NCI-H2107 treated with DMSO at 0.1 percent for 48 hours (cell line): ENCODE data around the gene SAMD13.

Experiments
- DNase-seq: peaks from one replicate; lab custom pipeline; 2025; ENCODE audit not compliant: unreplicated experiment; lab: John Stamatoyannopoulos, UW

Gene SAMD13

GRCh38 chr1:84339503-84339902 lies 38.0 kb downstream of the SAMD13 start:
- DNase-seq: no peak

- no peak for DNase-seq
These were observed 42.8 kb downstream of the SAMD13 start for GRCh38 chr1:84344286-84344685.

GRCh38 chr1:84345220-84345619 lies 43.7 kb downstream of the SAMD13 start:
- DNase-seq: no peak

GRCh38 chr1:84347271-84347931 lies 45.9 kb downstream of the SAMD13 start:
- no peak for DNase-seq

- no peak for DNase-seq
These were observed 46.5 kb downstream of the SAMD13 start for GRCh38 chr1:84347932-84348555.

- DNase-seq: no peak
These were observed 47.3 kb downstream of the SAMD13 start for GRCh38 chr1:84348759-84349158.

- DNase-seq: no peak
These were observed 48.6 kb downstream of the SAMD13 start for GRCh38 chr1:84350104-84350503.

GRCh38 chr1:84350550-84350949 lies 49.0 kb downstream of the SAMD13 start:
- DNase-seq: no peak

GRCh38 chr1:84352298-84353106 lies 51.0 kb downstream of the SAMD13 start:
- no peak for DNase-seq

GRCh38 chr1:84353695-84354094 lies 52.2 kb downstream of the SAMD13 start:
- no peak for DNase-seq

GRCh38 chr1:84355556-84355955 lies 54.0 kb downstream of the SAMD13 start:
- DNase-seq: no peak

- DNase-seq: no peak
These were observed 55.4 kb downstream of the SAMD13 start for GRCh38 chr1:84356881-84357280.

GRCh38 chr1:84358695-84359094 lies 57.2 kb downstream of the SAMD13 start:
- no peak for DNase-seq

- DNase-seq: no peak
These were observed 58.8 kb downstream of the SAMD13 start for GRCh38 chr1:84360316-84360715.

GRCh38 chr1:84361796-84362195 lies 60.3 kb downstream of the SAMD13 start:
- DNase-seq: no peak

GRCh38 chr1:84363019-84363418 lies 61.5 kb downstream of the SAMD13 start:
- peak; percentile 76 for DNase-seq

- DNase-seq: peak; percentile 53
These were observed 62.1 kb downstream of the SAMD13 start for GRCh38 chr1:84363622-84364021.

GRCh38 chr1:84365225-84366221 lies 64.0 kb downstream of the SAMD13 start:
- no peak for DNase-seq

- DNase-seq: no peak
These were observed 65.3 kb downstream of the SAMD13 start for GRCh38 chr1:84366786-84367185.

- no peak for DNase-seq
These were observed 65.7 kb downstream of the SAMD13 start for GRCh38 chr1:84367219-84367618.

GRCh38 chr1:84368441-84368840 lies 66.9 kb downstream of the SAMD13 start:
- DNase-seq: no peak
